GM21526 (cell line): ENCODE measurements around the gene EHF.

Source experiments
- ATAC-seq: cut with Tn5 transposase; IDR thresholded peaks from one replicate; pipeline ENCODE4 v1.9.1; 2021; ENCODE audit warnings: moderate library complexity; ENCODE audit not compliant: unreplicated experiment, low FRiP score

Gene EHF

DNA sequence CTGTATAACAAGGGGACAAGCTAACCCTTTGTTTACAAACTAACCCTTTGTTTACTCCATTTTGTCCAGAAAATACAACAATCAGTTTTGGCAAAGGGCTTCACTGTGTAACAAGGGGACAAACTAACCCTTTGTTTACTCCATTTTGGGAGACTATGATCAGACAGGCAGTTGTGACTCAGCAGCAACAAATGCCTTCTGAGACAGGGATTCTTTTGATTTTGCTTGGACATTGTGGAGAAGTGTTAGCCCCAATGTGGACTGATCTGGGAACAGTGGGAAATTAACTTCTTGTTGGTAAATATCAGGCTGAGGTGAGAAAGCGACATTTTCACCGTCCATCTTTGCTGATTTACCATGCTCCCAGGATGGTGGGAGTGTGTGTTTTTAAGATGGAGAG is 983 bp downstream of the EHF start:
- no peak for ATAC-seq

GRCh38 chr11:34623463-34623862 is 2.6 kb downstream of the EHF start:
- no peak for ATAC-seq

DNA sequence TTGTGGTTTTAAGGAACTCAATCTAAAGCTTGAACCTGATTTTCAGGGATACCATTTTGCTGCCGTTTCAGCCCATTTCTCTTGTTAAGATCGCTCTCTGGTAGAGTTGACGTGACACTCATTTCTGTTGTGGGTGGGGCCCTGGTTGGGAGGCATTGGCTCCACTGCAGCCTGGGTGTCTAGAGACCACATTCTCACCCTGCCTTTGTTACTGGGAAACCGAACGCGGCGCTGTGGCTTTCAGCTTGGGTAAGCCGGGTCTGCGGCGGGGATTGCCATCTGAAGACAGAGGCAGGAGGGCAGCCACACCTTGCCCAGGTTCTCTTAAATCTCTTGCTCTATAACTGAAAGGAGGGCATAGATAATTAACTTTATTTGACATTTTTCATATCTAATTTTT is 3.2 kb downstream of the EHF start:
- ATAC-seq, result peak; percentile 68

- no peak for ATAC-seq
Observed at GRCh38 chr11:34625576-34625975, 4.7 kb downstream of the EHF start.

DNA sequence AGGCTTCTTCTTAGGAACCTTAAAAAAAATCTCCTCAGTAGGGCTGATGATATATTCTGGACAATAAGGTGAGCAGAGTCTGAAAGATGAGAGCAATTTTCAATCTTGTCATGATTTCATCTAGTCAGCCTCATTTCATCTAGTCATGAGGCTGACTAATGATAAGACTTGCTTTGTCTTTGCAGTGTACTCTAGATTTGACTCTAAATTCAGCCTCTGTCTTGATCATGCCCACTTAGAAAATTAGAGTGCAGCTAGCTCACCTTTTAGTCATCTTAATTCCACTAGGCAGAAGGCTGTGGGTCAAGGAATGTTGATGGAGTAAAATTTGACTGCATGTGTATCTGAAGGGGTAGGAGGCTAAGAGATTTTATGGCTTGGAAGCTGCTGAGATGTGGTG is 5.5 kb downstream of the EHF start:
- ATAC-seq, result no peak

GRCh38 chr11:34627197-34627596 is 6.3 kb downstream of the EHF start:
- ATAC-seq, result no peak

DNA sequence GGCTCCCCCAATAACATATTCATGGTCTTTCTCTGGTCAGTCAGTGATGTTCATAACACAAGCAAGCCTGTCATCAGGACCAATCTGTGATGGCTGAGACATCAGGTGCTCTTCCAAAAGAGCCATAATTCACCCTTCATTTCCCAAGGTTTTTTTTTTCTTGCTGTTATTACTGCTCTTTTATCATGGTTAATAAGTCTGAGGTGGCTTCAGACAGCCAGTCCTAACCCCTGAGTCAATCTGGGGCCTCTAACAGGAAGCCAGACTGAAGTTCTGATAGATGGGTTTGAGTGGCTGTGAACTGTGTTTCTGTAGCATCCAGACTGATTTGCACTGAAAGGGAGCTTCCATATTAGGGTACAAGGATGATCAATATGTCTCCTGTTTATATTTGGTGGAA is 8.8 kb downstream of the EHF start:
- no peak for ATAC-seq

DNA sequence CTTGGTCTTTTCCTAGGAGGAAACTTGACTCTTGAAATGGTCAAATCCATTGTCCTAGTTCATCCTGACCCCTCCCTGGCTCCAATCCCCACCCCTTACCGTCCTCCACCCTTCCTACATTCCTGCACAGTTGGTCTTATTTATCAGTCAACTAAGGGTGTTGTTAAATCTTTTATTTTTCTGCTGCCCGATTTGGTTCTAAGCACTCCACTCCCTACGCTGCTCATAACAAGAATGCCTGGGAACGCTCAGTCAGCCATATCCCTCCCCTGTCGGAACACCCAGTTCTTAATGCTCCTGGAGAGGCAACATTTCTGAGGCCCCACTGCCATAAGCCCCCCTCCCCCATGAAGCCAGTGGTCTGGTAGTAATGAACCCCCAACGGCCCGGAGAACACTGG is 9.7 kb downstream of the EHF start:
- ATAC-seq, result no peak

DNA sequence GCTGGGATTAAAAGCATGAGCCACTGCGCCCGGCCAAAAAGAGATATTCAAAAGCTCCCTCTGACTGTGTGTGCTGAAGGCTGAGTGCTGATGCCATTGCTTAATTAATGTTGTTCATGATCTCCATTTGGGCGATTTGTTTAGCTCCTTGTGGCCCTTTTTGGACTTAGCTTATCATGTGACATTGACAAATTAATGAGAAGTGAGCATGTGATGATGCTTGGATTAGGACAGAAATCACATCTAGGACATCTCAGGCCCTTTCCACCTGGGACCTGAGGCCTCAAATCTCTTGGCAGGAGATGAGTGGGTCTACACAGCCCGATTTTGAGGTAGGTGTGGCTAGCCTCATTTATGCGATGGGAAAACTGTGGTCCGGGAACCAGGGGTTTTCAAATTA is 10.4 kb downstream of the EHF start:
- no peak for ATAC-seq

- no peak for ATAC-seq
Observed at GRCh38 chr11:34631737-34632104, 10.8 kb downstream of the EHF start.

GRCh38 chr11:34632105-34632791 is 11.4 kb downstream of the EHF start:
- no peak for ATAC-seq

- no peak for ATAC-seq
Observed at GRCh38 chr11:34633640-34633989, 12.7 kb downstream of the EHF start.

- ATAC-seq, result peak; percentile 86
Observed at GRCh38 chr11:34633990-34634693, 13.2 kb downstream of the EHF start.

GRCh38 chr11:34634694-34635062 is 13.8 kb downstream of the EHF start:
- no peak for ATAC-seq

DNA sequence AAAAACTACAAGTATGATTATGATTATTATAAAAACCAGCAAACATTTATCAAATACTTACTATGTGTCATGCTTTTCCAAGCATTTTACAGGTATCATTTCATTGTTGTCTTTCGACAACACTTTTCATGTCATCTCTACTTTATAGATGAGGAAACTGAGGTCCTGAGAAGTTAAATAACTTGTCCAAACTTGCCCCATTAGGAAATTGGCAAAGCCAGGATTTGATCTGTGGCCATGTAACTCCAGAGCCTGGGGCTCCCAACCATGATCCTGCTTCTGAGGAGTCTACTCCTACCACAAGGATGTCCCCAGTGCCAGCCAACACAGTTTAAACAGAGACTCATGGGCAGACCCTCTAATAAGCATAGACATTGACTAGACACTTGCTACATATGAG is 15.2 kb downstream of the EHF start:
- no peak for ATAC-seq

DNA sequence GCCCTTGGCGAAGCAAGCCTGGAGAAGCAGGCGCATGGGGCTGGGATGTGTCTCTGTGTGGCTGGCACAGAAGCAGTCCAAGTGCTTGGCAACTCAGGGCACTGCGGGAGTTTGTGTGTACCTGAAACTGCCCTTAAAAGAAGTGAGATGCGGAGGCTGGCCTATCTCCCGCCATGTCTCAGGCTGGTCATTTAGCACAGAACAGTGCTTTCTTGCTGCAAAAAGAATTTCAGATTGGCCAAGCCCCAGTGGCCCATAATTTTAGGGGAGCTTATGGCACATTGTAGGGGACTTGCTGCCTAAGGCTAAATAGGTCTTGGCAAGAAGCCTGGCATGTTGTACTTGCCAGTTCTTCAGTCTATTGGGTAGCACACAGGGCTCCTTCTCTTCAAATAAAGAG is 16.4 kb downstream of the EHF start:
- ATAC-seq, result no peak

- no peak for ATAC-seq
Observed at GRCh38 chr11:34638897-34639296, 18.0 kb downstream of the EHF start.

GRCh38 chr11:34639545-34639944 is 18.7 kb downstream of the EHF start:
- no peak for ATAC-seq

DNA sequence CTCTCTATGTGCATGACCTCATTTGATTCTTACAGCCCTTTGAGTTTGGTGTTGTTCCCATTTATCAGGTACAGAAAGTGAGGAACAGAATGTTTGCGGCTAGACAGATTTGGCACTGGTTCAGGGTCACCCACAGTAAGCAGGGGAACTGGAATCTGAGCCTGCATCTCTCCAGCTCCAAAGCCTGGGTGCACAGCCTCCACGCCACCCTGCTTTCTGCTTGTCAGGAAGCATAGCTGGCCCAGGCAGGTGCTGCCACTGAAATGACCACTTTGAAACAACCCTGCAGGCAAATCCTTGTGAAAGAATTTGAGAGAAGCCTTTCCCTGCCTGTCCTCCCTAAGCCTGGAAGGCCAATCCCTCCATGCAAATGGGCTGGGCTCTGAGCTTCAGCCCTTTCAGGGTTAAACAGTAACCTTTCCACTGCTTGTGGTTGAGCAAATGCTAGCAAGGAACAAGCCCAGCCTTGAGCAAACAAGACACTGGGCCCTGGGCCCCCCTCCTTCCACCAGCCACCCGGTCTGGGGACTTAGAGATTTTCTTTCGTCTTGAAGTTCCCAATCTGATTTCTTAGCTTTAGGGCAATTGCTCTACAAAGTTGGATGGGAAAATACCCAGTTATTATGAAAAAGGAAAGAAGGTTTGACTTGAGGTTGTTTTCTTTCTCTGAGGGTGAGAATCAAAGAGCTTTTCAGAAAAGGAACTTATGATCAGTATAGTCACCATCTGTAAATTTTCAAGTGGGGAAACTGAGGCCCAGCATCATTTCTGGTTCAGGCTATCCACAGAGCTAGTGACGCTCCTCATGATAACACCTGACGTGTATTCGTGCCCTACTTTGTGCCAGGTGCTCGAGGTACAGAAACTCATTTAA is 19.4 kb downstream of the EHF start:
- no peak for ATAC-seq

GRCh38 chr11:34640924-34641275 is 20.0 kb downstream of the EHF start:
- ATAC-seq, result no peak

- no peak for ATAC-seq
Observed at GRCh38 chr11:34641456-34641855, 20.6 kb downstream of the EHF start.
